K562 (cell line): Measurements from ENCODE around the gene ZBTB39. TPM values are rescaled to one million over a fixed set of nuclear protein-coding genes. Genes with fewer than 3 reads are reported as not detected.

Experiments
- BRD4 ChIP-seq: fragments of 200-600 bp; sonication (generic); IDR thresholded peaks from 2 replicates; pipeline ENCODE4 v1.6.1; 2017; ENCODE audit warnings: inconsistent platforms
- CHD2 ChIP-seq: IDR thresholded peaks from 2 replicates; pipeline ENCODE4 v1.6.1; 2011; ENCODE audit warnings: low read depth, low read length
- EHMT2 ChIP-seq: fragments of 450-650 bp; IDR thresholded peaks from 2 replicates; pipeline ENCODE4 v1.6.1; 2018; ENCODE audit warnings: antibody characterized with exemption
- ELF1 ChIP-seq: fragments of 200-800 bp; sonication (Bioruptor generic); IDR thresholded peaks from 2 replicates; pipeline ENCODE4 v1.6.1; 2016; ENCODE audit warnings: missing genetic modification characterization, missing compliant biosample characterization
- ILF3 ChIP-seq: fragments of 450-650 bp; IDR thresholded peaks from 2 replicates; pipeline ENCODE4 v1.6.1; 2018; ENCODE audit warnings: antibody characterized with exemption, mild to moderate bottlenecking, moderate library complexity, borderline replicate concordance
- KLF1 ChIP-seq: fragments of 450-650 bp; IDR thresholded peaks from 2 replicates; pipeline ENCODE4 v1.6.1; 2016; ENCODE audit warnings: missing genetic modification characterization, missing compliant biosample characterization
- MCM3 ChIP-seq: fragments of 450-650 bp; IDR thresholded peaks from 2 replicates; pipeline ENCODE4 v1.6.1; 2016
- NR3C1 ChIP-seq: sonication (generic); formaldehyde crosslinking; IDR thresholded peaks from 2 replicates; pipeline ENCODE4 v1.8.1; 2022; ENCODE audit warnings: missing genetic modification reagents
- POLR2H ChIP-seq: IDR thresholded peaks from 2 replicates; pipeline ENCODE4 v1.6.1; 2016; ENCODE audit warnings: missing genetic modification characterization, low read depth, mild to moderate bottlenecking, control low read depth, missing compliant biosample characterization, moderate library complexity
- RAD51 ChIP-seq: fragments of 450-650 bp; IDR thresholded peaks from 2 replicates; pipeline ENCODE4 v1.7.1; 2016; ENCODE audit warnings: low read depth, mild to moderate bottlenecking, borderline replicate concordance
- TGIF2 ChIP-seq: sonication (generic); formaldehyde crosslinking; IDR thresholded peaks from 2 replicates; pipeline ENCODE4 v1.8.1; 2022; ENCODE audit warnings: mild to moderate bottlenecking, missing genetic modification reagents, moderate library complexity
- ZNF354B ChIP-seq: fragments of 250-450 bp; sonication (Bioruptor Pico); IDR thresholded peaks from 2 replicates; pipeline ENCODE4 v1.4.0; 2020
- polyA plus RNA-seq, 8 experiments: library from polyadenylated mRNA; depleted of rRNA in 4 of 8; stranded (reverse) in 5 of 8; unstranded in 3 of 8; fragments of >200 nt; fragmentation: Nextera tagmentation in 2 of 8; fragmentation: Illumina TruSeq in 1 of 8; extraction: Ambion mirVana in 2 of 8; extraction: Trizol in 1 of 8; gene quantifications; 2 replicates each; pipeline versions ENCODE4 v1.2.1 to v1.2.3, GENCODE V29; 2011 to 2014; ENCODE audit warnings: inconsistent platforms in 1 of 8, missing spikeins in 1 of 8
- total RNA-seq, 7 experiments: library from RNA; depleted of rRNA in 6 of 7; stranded (reverse); fragments of >200 nt in 6 of 7; fragmentation: Illumina TruSeq in 2 of 7; extraction: Trizol in 2 of 7; gene quantifications; 2 replicates each; pipeline versions ENCODE4 v1.2.1 to v1.2.3, GENCODE V29; 2011 to 2021; ENCODE audit warnings: low replicate concordance in 1 of 7
- TF ChIP-seq, protein P1 (sequence below), 2 experiments: fragments of 450-650 bp; formaldehyde crosslinking in 1 of 2; IDR thresholded peaks; 2 replicates each; pipeline versions ENCODE4 v1.4.0 to v1.6.1; 2014 to 2020; ENCODE audit warnings: mild to moderate bottlenecking in 2 of 2, borderline replicate concordance in 1 of 2, low read depth in 1 of 2
- TF ChIP-seq, protein P2 (sequence below): fragments of 450-650 bp; IDR thresholded peaks from 2 replicates; pipeline ENCODE4 v1.6.1; 2017; ENCODE audit warnings: antibody characterized with exemption, mild to moderate bottlenecking
- TF ChIP-seq, protein P3 (sequence below): fragments of 250-450 bp; sonication (Bioruptor Pico); IDR thresholded peaks from 2 replicates; pipeline ENCODE4 v1.5.0; 2021

The ZBTB39 gene
- total and polyA plus RNA-seq, 9 of the 15 experiments (the other 6 are each of a cell fraction or from before 2014, with no cell fraction given): 3.3 to 13.3 (median 8.6) TPM

DNA sequence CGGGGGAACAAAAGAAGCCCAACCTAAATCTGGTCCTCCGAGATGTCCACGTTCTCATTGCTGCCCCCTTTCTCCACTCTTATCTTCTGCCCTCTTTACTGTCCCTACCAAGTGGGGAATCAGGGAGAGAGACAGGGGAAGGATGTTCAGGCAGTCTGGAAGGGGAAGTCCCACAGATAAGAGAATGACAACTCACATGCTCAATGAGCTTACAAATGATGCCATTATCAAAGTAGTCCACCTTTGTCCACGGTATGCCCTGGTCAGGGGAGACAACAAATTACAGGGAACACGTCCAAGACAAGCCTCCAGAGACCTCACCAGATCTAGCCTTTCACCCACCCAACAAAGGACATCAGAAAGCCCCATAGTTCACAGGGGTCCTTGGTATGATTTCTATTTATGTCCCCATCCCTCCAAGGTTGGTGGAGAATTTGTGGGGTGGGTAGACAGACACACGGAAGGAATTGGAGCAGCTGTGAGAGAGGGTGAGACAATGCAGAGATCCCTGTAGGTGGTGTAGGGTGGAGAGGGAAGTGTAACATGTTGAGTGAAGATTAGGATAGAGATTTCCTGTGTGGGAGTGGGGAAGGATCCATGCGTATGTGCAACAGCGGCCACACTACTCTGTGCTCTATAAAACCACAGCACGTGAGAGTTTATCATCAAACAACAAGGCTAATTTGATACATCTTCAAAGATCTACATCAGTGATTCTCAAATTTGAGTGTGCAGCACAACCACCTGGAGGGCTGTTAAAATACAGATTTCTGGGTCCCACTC lies 32.9 kb upstream of the ZBTB39 start (continued):
- TF ChIP-seq, protein P1, sequence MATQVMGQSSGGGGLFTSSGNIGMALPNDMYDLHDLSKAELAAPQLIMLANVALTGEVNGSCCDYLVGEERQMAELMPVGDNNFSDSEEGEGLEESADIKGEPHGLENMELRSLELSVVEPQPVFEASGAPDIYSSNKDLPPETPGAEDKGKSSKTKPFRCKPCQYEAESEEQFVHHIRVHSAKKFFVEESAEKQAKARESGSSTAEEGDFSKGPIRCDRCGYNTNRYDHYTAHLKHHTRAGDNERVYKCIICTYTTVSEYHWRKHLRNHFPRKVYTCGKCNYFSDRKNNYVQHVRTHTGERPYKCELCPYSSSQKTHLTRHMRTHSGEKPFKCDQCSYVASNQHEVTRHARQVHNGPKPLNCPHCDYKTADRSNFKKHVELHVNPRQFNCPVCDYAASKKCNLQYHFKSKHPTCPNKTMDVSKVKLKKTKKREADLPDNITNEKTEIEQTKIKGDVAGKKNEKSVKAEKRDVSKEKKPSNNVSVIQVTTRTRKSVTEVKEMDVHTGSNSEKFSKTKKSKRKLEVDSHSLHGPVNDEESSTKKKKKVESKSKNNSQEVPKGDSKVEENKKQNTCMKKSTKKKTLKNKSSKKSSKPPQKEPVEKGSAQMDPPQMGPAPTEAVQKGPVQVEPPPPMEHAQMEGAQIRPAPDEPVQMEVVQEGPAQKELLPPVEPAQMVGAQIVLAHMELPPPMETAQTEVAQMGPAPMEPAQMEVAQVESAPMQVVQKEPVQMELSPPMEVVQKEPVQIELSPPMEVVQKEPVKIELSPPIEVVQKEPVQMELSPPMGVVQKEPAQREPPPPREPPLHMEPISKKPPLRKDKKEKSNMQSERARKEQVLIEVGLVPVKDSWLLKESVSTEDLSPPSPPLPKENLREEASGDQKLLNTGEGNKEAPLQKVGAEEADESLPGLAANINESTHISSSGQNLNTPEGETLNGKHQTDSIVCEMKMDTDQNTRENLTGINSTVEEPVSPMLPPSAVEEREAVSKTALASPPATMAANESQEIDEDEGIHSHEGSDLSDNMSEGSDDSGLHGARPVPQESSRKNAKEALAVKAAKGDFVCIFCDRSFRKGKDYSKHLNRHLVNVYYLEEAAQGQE (IDR thresholded peaks at IDR 0.05; ENCODE audit: borderline replicate concordance): no peak
- TF ChIP-seq, protein P1 (CRISPR knock-in tag; IDR thresholded peaks at IDR 0.05; ENCODE audit: low read depth): no peak
- TF ChIP-seq RAD51: no peak
- TF ChIP-seq EHMT2: 0 out of 2 replicates have a peak, but pooled peaks have one; percentile 22
- TF ChIP-seq ELF1 (tag): no peak
- no peak for TF ChIP-seq ZNF354B (CRISPR knock-in tag)
- TF ChIP-seq, protein P2, sequence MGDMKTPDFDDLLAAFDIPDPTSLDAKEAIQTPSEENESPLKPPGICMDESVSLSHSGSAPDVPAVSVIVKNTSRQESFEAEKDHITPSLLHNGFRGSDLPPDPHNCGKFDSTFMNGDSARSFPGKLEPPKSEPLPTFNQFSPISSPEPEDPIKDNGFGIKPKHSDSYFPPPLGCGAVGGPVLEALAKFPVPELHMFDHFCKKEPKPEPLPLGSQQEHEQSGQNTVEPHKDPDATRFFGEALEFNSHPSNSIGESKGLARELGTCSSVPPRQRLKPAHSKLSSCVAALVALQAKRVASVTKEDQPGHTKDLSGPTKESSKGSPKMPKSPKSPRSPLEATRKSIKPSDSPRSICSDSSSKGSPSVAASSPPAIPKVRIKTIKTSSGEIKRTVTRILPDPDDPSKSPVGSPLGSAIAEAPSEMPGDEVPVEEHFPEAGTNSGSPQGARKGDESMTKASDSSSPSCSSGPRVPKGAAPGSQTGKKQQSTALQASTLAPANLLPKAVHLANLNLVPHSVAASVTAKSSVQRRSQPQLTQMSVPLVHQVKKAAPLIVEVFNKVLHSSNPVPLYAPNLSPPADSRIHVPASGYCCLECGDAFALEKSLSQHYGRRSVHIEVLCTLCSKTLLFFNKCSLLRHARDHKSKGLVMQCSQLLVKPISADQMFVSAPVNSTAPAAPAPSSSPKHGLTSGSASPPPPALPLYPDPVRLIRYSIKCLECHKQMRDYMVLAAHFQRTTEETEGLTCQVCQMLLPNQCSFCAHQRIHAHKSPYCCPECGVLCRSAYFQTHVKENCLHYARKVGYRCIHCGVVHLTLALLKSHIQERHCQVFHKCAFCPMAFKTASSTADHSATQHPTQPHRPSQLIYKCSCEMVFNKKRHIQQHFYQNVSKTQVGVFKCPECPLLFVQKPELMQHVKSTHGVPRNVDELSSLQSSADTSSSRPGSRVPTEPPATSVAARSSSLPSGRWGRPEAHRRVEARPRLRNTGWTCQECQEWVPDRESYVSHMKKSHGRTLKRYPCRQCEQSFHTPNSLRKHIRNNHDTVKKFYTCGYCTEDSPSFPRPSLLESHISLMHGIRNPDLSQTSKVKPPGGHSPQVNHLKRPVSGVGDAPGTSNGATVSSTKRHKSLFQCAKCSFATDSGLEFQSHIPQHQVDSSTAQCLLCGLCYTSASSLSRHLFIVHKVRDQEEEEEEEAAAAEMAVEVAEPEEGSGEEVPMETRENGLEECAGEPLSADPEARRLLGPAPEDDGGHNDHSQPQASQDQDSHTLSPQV: no peak
- no peak for TF ChIP-seq MCM3
- TF ChIP-seq, protein P3, sequence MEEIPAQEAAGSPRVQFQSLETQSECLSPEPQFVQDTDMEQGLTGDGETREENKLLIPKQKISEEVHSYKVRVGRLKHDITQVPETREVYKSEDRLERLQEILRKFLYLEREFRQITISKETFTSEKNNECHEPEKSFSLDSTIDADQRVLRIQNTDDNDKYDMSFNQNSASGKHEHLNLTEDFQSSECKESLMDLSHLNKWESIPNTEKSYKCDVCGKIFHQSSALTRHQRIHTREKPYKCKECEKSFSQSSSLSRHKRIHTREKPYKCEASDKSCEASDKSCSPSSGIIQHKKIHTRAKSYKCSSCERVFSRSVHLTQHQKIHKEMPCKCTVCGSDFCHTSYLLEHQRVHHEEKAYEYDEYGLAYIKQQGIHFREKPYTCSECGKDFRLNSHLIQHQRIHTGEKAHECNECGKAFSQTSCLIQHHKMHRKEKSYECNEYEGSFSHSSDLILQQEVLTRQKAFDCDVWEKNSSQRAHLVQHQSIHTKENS: no peak
- TF ChIP-seq NR3C1 (CRISPR knock-in tag): no peak
- no peak for TF ChIP-seq ILF3
- TF ChIP-seq BRD4: no peak
- no peak for TF ChIP-seq KLF1
- TF ChIP-seq TGIF2: no peak
- no peak for TF ChIP-seq CHD2
- TF ChIP-seq POLR2H (tag): no peak
